Colonic mucosa (tissue), 4 donors: ENCODE results near the gene CNOT6. TPM values are rescaled to one million over a fixed set of nuclear protein-coding genes. Genes with fewer than 3 reads are reported as not detected.

Experiments used
- DNase-seq: peaks from one replicate; pipeline ENCODE4 v3.0.0-alpha.2; 2020
- H3K27ac ChIP-seq: fragments of 200-600 bp; one replicate; pipeline ENCODE4 v1.8.0; 2021
- H3K27me3 ChIP-seq: fragments of 200-600 bp; one replicate; pipeline ENCODE4 v1.8.0; 2021
- H3K36me3 ChIP-seq: fragments of 200-600 bp; one replicate; pipeline ENCODE4 v1.8.0; 2021
- H3K4me1 ChIP-seq: fragments of 200-600 bp; one replicate; pipeline ENCODE4 v1.8.0; 2021; ENCODE audit warnings: mild to moderate bottlenecking
- H3K4me3 ChIP-seq: fragments of 200-600 bp; one replicate; pipeline ENCODE4 v1.8.0; 2021
- H3K9ac ChIP-seq, 2 donors: one replicate each; pipeline ENCODE4 v1.7.0; 2013; ENCODE audit warnings: control low read depth in 2 of 2, low read depth in 2 of 2, low read length in 2 of 2
- H3K9me3 ChIP-seq: fragments of 200-600 bp; one replicate; pipeline ENCODE4 v1.8.0; 2021
- intact Hi-C: fragments of 100-400 bp; cut with DNase I; formaldehyde crosslinking; loops from one replicate; pipeline ENCODE4 v1.14.1; 2022
- total RNA-seq, 2 donors: library from RNA; stranded (reverse); fragmentation: NEBNext Ultra II Directional in 1 of 2; extraction: Animal tissue kit (Norgen Biotek cat#: 25700) in 1 of 2; gene quantifications; one replicate each; pipeline ENCODE4 v1.2.1, GENCODE V29; 2021
- TF ChIP-seq, protein P1 (sequence below): fragments of 200-600 bp; IDR thresholded peaks from one replicate; pipeline ENCODE4 v1.8.0; 2022; ENCODE audit warnings: antibody characterized with exemption, mild to moderate bottlenecking
- donor health status: healthy.
- donor health status: DM: no; HTN: no; CAD: no.
- donor health status: DM: no; HTN: no; CAD: no.

The CNOT6 gene
- total RNA-seq, 2 donors from 2014 or later: 35.5 to 38.2 TPM

DNA sequence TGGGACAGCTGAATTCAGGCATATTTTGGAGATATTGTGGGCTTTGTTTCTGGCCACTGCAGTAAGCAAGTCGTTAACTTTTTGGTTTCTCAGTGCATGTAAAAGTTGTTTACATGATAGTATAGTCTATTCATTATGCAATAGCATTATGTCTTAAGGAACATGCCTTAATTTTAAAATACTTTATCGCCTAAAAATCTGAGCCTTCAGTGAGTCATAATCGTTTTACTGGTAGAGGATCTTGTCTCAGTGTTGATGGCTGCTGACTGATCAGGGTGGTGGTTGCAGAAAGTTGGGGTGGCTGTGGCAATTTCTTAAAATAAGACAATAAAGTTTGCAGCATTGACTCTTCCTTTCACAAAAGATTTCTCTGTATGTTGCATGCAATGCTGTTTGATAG is 92.0 kb downstream of the CNOT6 start:
- H3K9me3 ChIP-seq: no peaks in the 10 kb centered on the region
- H3K4me1 ChIP-seq: no peaks in the 10 kb centered on the region
- H3K4me3 ChIP-seq: no peak overlapping the region
- no peak overlapping the region for H3K27ac ChIP-seq
- H3K27me3 ChIP-seq: peaks cover 16% of the 10 kb centered on the region
- TF ChIP-seq, protein P1, sequence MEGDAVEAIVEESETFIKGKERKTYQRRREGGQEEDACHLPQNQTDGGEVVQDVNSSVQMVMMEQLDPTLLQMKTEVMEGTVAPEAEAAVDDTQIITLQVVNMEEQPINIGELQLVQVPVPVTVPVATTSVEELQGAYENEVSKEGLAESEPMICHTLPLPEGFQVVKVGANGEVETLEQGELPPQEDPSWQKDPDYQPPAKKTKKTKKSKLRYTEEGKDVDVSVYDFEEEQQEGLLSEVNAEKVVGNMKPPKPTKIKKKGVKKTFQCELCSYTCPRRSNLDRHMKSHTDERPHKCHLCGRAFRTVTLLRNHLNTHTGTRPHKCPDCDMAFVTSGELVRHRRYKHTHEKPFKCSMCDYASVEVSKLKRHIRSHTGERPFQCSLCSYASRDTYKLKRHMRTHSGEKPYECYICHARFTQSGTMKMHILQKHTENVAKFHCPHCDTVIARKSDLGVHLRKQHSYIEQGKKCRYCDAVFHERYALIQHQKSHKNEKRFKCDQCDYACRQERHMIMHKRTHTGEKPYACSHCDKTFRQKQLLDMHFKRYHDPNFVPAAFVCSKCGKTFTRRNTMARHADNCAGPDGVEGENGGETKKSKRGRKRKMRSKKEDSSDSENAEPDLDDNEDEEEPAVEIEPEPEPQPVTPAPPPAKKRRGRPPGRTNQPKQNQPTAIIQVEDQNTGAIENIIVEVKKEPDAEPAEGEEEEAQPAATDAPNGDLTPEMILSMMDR: no peak
- DNase-seq: no peak
- intact Hi-C loops: no loop called here
- no peak overlapping the region for H3K9ac ChIP-seq
- no peaks in the 10 kb centered on the region for H3K36me3 ChIP-seq

DNA sequence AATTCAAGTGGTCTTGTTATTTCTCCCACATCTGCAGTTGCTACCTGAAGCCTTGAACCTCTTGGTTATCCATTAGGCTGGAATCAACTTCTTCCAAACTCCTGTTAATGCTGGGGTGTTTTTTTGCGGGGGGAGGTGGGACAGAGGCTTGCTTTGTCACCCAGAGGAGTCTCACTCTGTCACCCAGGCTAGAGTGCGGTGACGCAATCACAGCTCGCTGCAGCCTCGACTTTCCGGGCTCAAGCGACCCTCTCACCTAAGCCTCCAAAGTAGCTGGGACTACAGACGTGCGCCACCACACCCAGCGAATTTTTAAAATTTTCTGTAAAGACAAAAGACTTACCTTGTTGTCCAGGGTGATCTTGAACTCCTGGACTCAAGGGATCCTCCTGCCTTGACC is 92.7 kb downstream of the CNOT6 start:
- DNase-seq: no peak
- Histone ChIP-seq H3K36me3 (no peaks in the 10 kb centered on the region), H3K9ac (no peak overlapping the region), H3K9me3 (no peaks in the 10 kb centered on the region), H3K27me3 (peaks cover 22% of the 10 kb centered on the region), H3K4me1 (no peaks in the 10 kb centered on the region), H3K27ac (no peak overlapping the region), H3K4me3 (no peak overlapping the region)
- intact Hi-C loops: no loop called here
- TF ChIP-seq, protein P1: no peak

GRCh38 chr5:180589771-180590542 is 95.8 kb downstream of the CNOT6 start:
- Histone ChIP-seq H3K9ac (no peak overlapping the region), H3K27me3 (peaks cover 27% of the 10 kb centered on the region), H3K27ac (no peak overlapping the region), H3K36me3 (no peaks in the 10 kb centered on the region), H3K4me1 (no peaks in the 10 kb centered on the region), H3K4me3 (no peak overlapping the region), H3K9me3 (no peaks in the 10 kb centered on the region)
- intact Hi-C loops: no loop called here
- TF ChIP-seq, protein P1: no peak
- DNase-seq: no peak

DNA sequence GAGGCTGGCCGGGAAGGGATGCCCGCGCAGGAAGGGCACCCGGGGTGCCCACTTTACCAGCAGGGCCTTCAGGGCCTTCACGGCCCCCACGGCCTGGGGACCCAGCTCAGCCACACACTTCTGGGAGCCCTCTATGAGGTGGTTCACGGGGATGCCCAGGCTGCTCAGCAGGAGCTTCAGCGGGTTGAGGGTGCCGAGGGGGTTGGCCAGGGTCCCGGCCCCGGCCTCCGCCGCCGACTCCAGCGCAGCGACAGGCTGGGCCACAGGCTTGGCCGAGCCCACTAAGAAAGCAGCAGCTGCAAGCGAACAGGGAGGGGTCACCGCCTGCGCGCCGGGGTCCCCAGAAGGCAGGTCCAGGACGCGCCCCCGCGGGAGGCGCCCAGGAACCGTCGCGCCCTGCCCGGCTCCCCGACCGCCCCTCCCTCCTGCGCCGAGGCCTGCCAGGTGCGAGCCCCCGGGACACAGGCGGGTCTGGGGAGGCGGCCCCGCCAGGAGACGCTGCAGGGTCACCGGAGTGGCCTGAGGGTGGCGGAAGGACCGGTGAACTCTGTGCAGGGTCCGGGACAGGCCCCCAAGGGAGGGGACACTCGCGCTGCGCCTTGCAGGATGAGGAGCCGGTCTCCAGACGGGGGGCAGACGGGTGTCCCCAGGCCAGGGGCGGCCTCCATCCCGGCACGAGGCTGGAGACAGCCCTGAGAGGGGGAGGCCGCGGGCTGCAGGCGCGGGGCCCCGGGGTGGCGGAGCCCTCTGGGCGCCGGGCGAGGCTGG is 96.5 kb downstream of the CNOT6 start:
- H3K36me3 ChIP-seq: no peaks in the 10 kb centered on the region
- DNase-seq: no peak
- no peak overlapping the region for H3K27ac ChIP-seq
- H3K9ac ChIP-seq: no peak overlapping the region
- H3K4me3 ChIP-seq: no peak overlapping the region
- TF ChIP-seq, protein P1: no peak
- no peaks in the 10 kb centered on the region for H3K9me3 ChIP-seq
- peaks cover 27% of the 10 kb centered on the region for H3K27me3 ChIP-seq
- no peaks in the 10 kb centered on the region for H3K4me1 ChIP-seq
- intact Hi-C loops: no loop called here

GRCh38 chr5:180591311-180591887 is 97.2 kb downstream of the CNOT6 start, which contains the start of gene SCGB3A1:
TSS of gene SCGB3A1 (minus strand) at chr5:180591499. CDS start at chr5:180591462, 37 bp downstream.
- Histone ChIP-seq H3K9me3 (no peaks in the 10 kb centered on the region), H3K36me3 (no peaks in the 10 kb centered on the region), H3K27me3 (peaks cover 27% of the 10 kb centered on the region), H3K27ac (no peak within 1 kb of the TSS), H3K9ac (no peak within 1 kb of the TSS), H3K4me3 (no peak within 1 kb of the TSS), H3K4me1 (no peaks in the 10 kb centered on the region)
- intact Hi-C loops: no loop called here
- DNase-seq: no peak
- TF ChIP-seq, protein P1: no peak
